GM19035 (cell line): ENCODE data around the gene DCTPP1.

ENCODE experiments used
- ATAC-seq: cut with Tn5 transposase; IDR thresholded peaks from one replicate; pipeline ENCODE4 v1.9.1; 2021; ENCODE audit not compliant: unreplicated experiment

Gene DCTPP1

GRCh38 chr16:30382111-30382881 lies 47.5 kb downstream of the DCTPP1 start, which contains the start of gene SEPTIN1:
Gene SEPTIN1 (minus strand): TSS chr16:30382561. CDS start chr16:30382542, 19 bp downstream.
- no peak for ATAC-seq

- no peak for ATAC-seq
Observed at GRCh38 chr16:30381291-30382041, 48.4 kb downstream of the DCTPP1 start.

- no peak for ATAC-seq
Observed at GRCh38 chr16:30380803-30381208, 49.0 kb downstream of the DCTPP1 start.

GRCh38 chr16:30380072-30380802 lies 49.6 kb downstream of the DCTPP1 start:
- ATAC-seq = no peak

GRCh38 chr16:30379158-30379783 lies 50.6 kb downstream of the DCTPP1 start:
- ATAC-seq = no peak

- ATAC-seq = peak; percentile 89
Observed at GRCh38 chr16:30378236-30379157, 51.3 kb downstream of the DCTPP1 start.

GRCh38 chr16:30377812-30378235 lies 52.0 kb downstream of the DCTPP1 start:
- ATAC-seq = peak; percentile 43

- ATAC-seq = peak; percentile 1
Observed at GRCh38 chr16:30377050-30377811, 52.6 kb downstream of the DCTPP1 start.

- ATAC-seq = no peak
Observed at GRCh38 chr16:30376461-30376902, 53.3 kb downstream of the DCTPP1 start.

GRCh38 chr16:30375864-30376263 lies 54.0 kb downstream of the DCTPP1 start:
- ATAC-seq = no peak

- ATAC-seq = no peak
Observed at GRCh38 chr16:30374538-30374937, 55.3 kb downstream of the DCTPP1 start, which contains the start of gene MYL11. Gene MYL11 (plus strand): TSS chr16:30374802. CDS start chr16:30374858, 56 bp downstream.
